Activated T-cell treated with anti-CD3 and anti-CD28 coated beads, Interleukin-2, amount 50 U/mL, for 48 hours (primary cell): ENCODE results near the gene ALG9.
A peak's percentile ranks its signal among the peaks of the same experiment; 100 is the strongest.
"Not testable (repeated sequence)": the region's sequence is repeated elsewhere in the genome, so short reads cannot be mapped to it uniquely, and the experiment has no call there.

ENCODE experiments used
- DNase-seq, 2 experiments: peaks; one replicate each; pipeline ENCODE4 v3.0.0-alpha.2; 2020

The ALG9 gene

GRCh38 chr11:111792955-111793500 lies 78.4 kb downstream of the ALG9 start:
- no peak for DNase-seq

DNA sequence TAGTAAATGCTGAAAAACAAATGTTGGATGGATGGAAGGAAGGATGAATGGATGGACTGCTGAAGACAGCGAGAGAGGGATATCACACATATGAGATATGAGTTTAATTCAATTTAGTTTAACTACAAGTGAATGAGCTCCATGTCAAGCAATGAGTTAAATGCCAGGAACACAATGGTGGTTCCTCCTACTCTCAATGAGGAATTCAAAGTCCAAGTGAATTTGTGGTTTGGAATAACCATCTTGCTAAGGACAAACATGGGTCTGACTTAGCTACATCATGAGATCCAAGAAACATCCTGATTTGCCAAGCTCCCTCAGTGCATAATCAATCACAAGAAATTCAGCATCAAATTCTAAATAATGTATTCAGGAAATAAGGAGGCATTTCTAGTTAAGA lies 79.1 kb downstream of the ALG9 start:
- no peak for DNase-seq

GRCh38 chr11:111788464-111788863 lies 82.9 kb downstream of the ALG9 start:
- no peak for DNase-seq

GRCh38 chr11:111788051-111788450 lies 83.3 kb downstream of the ALG9 start:
- DNase-seq, result no peak

DNA sequence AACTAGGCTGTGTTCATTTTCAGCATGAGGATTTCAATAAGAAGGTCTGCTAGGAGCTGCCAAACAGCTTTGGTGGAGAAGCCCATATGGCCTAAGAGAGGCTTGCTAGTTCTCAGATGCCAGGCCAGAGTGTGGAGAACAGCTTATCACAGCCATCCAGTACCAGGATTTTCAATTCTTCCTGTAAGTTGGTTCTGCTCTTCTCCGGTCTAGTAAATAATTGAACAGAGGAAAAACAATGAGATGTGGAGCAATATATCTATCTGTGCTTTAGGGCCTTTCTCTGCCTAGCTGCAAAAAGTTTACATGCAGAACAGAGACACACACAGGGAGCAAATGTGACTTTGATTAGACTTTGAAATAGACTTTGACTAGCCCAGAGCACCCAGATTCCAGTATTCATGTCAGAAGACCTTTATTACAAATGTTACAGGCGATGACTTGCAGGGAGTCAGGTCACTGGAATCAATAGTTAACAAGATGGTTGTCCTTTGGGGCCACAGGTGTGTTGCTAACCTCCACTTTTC lies 85.4 kb downstream of the ALG9 start:
- no peak for DNase-seq

- no peak for DNase-seq
These were observed 86.3 kb downstream of the ALG9 start for GRCh38 chr11:111785076-111785475.

DNA sequence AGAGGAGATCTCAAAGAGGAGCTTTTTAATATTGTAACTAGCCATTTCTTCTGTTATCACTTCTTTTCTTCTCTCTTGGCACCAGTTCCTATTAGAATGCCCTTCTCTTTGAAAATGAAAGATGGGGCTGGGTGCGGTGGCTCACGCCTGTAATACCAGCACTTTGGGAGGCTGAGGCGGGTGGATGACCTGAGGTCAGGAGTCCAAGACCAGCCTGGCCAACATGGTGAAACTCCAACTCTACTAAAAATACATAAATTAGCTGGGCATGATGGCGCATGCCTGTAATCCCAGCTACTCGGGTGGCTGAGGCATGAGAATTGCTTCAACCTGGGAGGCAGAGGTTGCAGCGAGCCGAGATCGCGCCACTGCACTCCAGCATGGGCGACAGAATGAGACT lies 87.1 kb downstream of the ALG9 start:
- DNase-seq, result not testable (repeated sequence)

DNA sequence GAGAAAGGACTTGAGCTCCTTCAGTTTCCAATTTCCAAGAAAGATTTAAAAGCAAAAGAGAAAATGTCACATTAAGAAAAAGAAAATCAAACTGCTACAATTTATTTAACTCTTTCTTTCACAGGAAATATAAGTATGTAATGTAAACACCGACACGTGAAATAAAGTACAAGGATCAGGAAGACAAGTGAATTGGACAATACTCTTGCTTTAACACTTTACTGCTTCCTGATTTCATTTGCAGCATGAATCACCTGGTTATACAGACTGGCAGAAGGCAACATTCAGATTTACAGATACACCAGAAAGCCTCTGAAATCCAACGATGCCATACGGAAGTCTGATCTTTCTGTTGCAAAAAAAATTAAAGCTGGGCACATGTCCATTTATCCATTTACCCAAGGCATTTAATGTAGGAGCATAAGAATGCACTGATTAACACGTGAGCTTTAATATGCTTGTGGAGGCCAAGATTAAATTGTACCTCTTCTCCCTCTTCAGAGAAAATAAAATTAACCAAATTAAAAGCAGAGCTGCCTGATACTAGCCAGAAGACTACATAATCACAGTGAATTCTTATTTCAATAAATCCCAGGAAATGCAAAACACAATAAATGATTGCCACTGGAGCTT lies 89.2 kb downstream of the ALG9 start:
- no peak for DNase-seq

DNA sequence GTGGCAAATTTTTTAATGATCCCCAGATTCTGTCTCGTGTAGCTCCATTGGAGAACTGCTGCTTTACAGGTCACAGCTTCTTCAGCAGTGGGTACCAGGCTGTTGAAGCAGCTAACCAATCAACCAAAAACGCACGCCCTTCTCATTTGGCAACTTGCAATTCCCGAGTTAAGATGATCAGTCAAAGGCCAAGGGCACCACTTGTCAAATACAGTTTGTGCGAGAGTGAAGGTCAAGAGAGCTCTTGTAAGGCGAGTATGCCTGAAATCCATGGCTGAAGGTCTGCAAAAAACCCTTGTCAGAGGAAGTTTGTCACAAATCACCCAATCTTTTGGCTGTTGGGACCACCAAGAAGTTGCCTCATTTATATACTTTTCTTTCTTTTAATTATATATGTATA lies 92.3 kb downstream of the ALG9 start:
- DNase-seq, result no peak

- DNase-seq, result no peak
These were observed 93.3 kb downstream of the ALG9 start for GRCh38 chr11:111778047-111778558.

GRCh38 chr11:111777094-111778046 lies 94.0 kb downstream of the ALG9 start:
- DNase-seq, result no peak

DNA sequence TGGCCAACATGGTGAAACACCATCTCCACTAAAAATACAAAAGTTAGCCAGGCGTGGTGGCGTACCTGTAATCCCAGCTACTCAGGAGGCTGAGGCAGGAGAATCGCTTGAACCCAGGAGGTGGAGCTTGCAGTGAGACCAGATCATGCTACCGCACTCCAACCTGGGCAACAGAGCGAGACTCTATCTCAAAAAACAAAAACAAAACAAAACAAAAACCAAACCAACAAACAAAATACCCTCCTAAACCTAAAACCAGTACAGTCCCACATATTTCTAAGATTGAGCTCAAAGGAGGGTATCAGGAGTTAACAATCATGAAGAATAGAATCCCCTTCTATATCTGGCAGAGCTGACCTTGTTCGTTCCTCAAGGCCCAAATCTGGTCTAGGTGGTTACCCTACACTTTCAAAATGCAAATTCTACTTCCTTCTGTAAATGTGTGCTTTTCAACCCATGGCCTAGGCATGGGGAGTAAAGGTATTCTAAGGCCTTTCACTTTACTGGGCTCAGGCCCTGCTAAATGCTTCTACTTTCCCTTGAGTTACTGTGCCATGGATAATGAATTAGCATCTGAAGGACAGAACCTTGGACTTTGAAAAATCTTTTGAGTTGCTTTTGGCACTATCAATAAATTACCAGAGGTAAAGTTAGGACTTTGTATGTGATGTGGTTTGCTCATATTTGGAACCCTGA lies 94.8 kb downstream of the ALG9 start:
- DNase-seq, result no peak

- DNase-seq, result no peak
These were observed 96.2 kb downstream of the ALG9 start for GRCh38 chr11:111774955-111775710.

GRCh38 chr11:111772535-111772934 lies 98.8 kb downstream of the ALG9 start:
- no peak for DNase-seq

DNA sequence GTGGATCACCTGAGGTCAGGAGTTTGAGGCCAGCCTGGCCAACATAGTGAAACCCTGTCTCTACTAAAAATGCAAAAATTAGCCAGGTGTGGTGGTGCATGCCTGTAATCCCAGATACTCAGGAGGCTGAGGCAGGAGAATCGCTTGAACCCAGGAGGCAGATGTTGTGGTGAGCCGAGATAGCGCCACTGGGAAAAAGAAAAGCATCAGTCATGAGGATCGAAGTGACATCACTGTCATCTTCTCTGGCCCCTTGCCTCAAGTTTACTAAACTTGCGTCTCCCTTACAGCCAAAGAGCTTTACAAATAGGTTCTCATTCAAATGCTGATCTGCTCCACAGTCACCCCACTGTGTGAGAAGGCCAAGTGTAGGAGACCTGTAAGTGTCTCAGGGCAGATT lies 100.2 kb downstream of the ALG9 start:
- DNase-seq, result not testable (repeated sequence)

DNA sequence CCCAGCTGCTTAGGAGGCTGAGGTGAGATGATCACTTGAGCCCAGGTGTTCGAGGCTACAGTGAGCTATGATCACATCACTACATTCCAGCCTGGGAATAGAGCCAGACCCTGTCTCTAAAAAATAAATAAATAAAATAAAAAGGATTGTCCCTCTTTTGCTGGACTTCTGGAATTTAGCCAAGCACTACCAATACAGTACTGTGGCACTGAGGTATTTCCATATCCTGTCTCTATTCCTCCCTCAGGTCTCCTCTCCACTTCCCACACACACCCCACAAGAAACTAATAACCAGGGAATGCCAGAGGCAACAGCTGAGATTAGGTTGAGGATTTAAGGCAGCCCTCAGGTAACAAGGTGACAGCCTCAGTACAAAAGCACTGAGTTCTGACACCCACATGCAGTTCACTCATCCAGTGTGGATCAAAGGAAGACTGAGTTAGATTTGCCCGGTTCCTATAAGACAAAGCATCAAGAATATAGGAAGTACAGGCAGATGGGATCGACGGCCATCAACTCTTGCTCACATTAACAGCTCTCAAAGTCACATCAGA lies 100.7 kb downstream of the ALG9 start:
- DNase-seq, result no peak

DNA sequence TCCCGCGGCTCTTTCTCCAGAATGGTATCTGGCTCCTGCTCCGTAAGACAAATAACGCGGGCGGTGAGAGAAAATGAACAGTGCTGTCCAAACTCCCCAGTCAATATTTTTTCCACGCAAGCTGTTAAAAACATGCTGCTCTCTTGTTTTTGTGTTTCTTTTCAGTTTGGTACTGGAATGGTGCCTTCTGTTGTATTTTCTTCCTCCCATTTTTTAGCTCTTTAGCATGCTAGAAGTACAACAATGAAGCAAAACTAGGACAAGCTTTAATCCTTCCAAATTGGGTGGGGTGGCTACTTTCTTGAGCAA lies 104.6 kb downstream of the ALG9 start:
- DNase-seq, result no peak

DNA sequence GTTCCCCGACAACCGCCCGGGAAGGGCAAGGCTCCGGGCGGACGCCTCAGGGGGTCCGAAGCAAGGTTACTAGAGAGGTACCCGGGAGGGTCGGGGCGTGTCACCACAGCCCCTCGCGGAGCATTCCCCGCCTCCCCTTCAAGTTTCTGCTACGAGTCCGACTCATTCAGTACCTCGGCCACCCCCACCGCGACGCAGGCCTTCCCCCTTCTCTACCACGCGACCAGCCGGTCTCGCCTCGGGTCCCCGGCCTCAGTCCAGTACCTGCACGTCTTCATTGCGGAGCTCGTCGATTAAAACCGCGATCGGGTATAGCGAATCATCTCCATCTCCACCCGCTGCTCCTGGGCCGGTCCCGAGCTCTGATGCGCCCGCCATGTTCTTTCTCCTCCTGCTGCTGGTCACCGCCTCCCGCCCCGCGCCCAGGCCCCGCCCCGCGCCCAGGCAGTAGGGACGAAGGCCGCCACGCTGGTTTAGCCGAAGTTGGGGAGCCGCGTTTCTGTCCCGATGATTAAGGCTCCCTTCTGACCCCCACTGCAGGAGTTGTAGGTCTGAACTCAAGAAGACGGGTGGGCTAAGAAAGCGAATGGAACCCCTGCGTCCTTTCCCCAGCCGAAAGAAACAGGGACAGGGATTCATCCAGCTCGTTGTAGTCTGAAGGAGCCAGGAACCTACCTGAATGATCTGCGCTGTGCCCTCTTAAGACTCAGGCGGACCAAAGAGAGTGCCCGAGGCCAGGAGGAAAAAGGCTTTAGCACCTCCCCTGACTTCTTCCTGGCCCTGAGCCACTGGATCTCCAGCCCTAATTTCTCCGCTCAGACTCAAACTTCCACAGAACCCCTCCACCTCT lies 105.2 kb downstream of the ALG9 start, which contains the start of gene PPP2R1B:
Gene PPP2R1B (minus strand): TSS at position 406 of the 850 bp plus-strand sequence. CDS start 28 bp downstream, at position 378.
- DNase-seq, result peak; percentile 82 to 83

GRCh38 chr11:111765320-111765983 lies 105.9 kb downstream of the ALG9 start:
- DNase-seq, result no peak

- no peak for DNase-seq
These were observed 106.8 kb downstream of the ALG9 start for GRCh38 chr11:111764621-111765020.
